ENCODE measurements around the gene BCKDHB.

Gene BCKDHB

DNA sequence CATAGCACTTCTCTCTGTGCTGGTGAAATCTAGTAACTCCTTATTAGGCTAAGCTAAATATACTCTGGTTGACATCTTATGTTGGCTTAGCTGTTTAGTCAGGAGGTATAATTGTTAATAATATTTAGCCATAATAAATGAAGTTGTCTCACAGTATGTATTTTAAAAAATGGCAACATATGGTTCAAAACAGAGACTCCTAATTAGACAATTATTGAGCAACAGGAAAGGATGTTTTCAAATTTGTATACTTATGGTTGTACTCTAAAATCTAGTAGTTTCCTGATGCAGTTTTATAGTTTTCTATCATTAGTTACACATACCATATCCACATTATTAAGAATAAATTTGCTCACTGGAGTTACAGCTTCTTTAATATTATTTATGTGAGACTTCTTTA is 150.2 kb downstream of the BCKDHB start:
- Histone ChIP-seq H3K79me1 (ENCODE audit: low read length) (no peaks in the 10 kb centered on the region), H3K4me2 (ENCODE audit: low read length) (no peak overlapping the region), H2BK12ac (ENCODE audit: low read length) (no peak overlapping the region), H2BK5ac (ENCODE audit: low read depth, low read length, poor library complexity) (no peak overlapping the region), H3K79me2 (ENCODE audit: control insufficient read depth, insufficient read depth, low read length, poor library complexity) (no peaks in the 10 kb centered on the region), H4K91ac (ENCODE audit: low read depth, low read length) (no peak overlapping the region), H2AK5ac (ENCODE audit: low read length) (no peak overlapping the region), H2AFZ (ENCODE audit: insufficient read depth, low read length, poor library complexity) (no peak overlapping the region), H3K23ac (ENCODE audit: low read length) (no peak overlapping the region), H3K18ac (ENCODE audit: low read length) (no peak overlapping the region), H3K4me1 (ENCODE audit: control insufficient read depth in 1 of 2, insufficient read depth in 2 of 2, low read length in 2 of 2) (no peaks in the 10 kb centered on the region), H4K8ac (ENCODE audit: low read depth, low read length) (no peak overlapping the region), H4K12ac (ENCODE audit: low read depth, low read length) (no peak overlapping the region), H3K9me3 (ENCODE audit: insufficient read depth, low read depth, low read length) (no peaks in the 10 kb centered on the region), H3K14ac (ENCODE audit: low read length) (no peak overlapping the region), H3K27ac (ENCODE audit: low read depth, low read length) (no peak overlapping the region), H3K9ac (ENCODE audit: low read length) (no peak overlapping the region), H3K27me3 (ENCODE audit: insufficient read depth, low read length) (no peaks in the 10 kb centered on the region), H3K36me3 (ENCODE audit: control insufficient read depth in 1 of 2, insufficient read depth in 2 of 2, low read length in 2 of 2) (peaks cover 0 to 2% of the 10 kb centered on the region in 2 experiments), H2BK120ac (ENCODE audit: insufficient read depth, low read length, poor library complexity) (no peak overlapping the region), H3K4me3 (ENCODE audit: low read depth, low read length) (no peak overlapping the region), H3K4ac (ENCODE audit: low read depth, low read length) (no peak overlapping the region)
- DNase-seq, result no peak

GRCh38 chr6:80259118-80259517 is 152.6 kb downstream of the BCKDHB start:
- no peak overlapping the region for H3K4me2 ChIP-seq (ENCODE audit: low read length)
- WGBS (ENCODE audit: extremely low coverage, insufficient coverage, insufficient read length), result no CpG with 5 or more reads among the region's 4 CpGs
- H3K18ac ChIP-seq (ENCODE audit: low read length), result no peak overlapping the region
- no peaks in the 10 kb centered on the region for H3K27me3 ChIP-seq (ENCODE audit: insufficient read depth, low read length)
- H3K4ac ChIP-seq (ENCODE audit: low read depth, low read length), result no peak overlapping the region
- no peak overlapping the region for H2AFZ ChIP-seq (ENCODE audit: insufficient read depth, low read length, poor library complexity)
- no peak overlapping the region for H2BK120ac ChIP-seq (ENCODE audit: insufficient read depth, low read length, poor library complexity)
- H3K79me2 ChIP-seq (ENCODE audit: control insufficient read depth, insufficient read depth, low read length, poor library complexity), result no peaks in the 10 kb centered on the region
- H2BK12ac ChIP-seq (ENCODE audit: low read length), result no peak overlapping the region
- H3K27ac ChIP-seq (ENCODE audit: low read depth, low read length), result no peak overlapping the region
- DNase-seq, result no peak
- no peaks in the 10 kb centered on the region for H3K9me3 ChIP-seq (ENCODE audit: insufficient read depth, low read depth, low read length)
- H4K91ac ChIP-seq (ENCODE audit: low read depth, low read length), result no peak overlapping the region
- H2AK5ac ChIP-seq (ENCODE audit: low read length), result no peak overlapping the region
- H3K23ac ChIP-seq (ENCODE audit: low read length), result no peak overlapping the region
- no peak overlapping the region for H3K14ac ChIP-seq (ENCODE audit: low read length)
- no peaks in the 10 kb centered on the region for H3K79me1 ChIP-seq (ENCODE audit: low read length)
- H4K8ac ChIP-seq (ENCODE audit: low read depth, low read length), result no peak overlapping the region
- peaks cover 0 to 2% of the 10 kb centered on the region in 2 experiments for H3K36me3 ChIP-seq (ENCODE audit: control insufficient read depth in 1 of 2, insufficient read depth in 2 of 2, low read length in 2 of 2)
- H4K12ac ChIP-seq (ENCODE audit: low read depth, low read length), result no peak overlapping the region
- no peak overlapping the region for H2BK5ac ChIP-seq (ENCODE audit: low read depth, low read length, poor library complexity)
- no peak overlapping the region for H3K9ac ChIP-seq (ENCODE audit: low read length)
- no peaks in the 10 kb centered on the region for H3K4me1 ChIP-seq (ENCODE audit: control insufficient read depth in 1 of 2, insufficient read depth in 2 of 2, low read length in 2 of 2)
- H3K4me3 ChIP-seq (ENCODE audit: low read depth, low read length), result no peak overlapping the region

DNA sequence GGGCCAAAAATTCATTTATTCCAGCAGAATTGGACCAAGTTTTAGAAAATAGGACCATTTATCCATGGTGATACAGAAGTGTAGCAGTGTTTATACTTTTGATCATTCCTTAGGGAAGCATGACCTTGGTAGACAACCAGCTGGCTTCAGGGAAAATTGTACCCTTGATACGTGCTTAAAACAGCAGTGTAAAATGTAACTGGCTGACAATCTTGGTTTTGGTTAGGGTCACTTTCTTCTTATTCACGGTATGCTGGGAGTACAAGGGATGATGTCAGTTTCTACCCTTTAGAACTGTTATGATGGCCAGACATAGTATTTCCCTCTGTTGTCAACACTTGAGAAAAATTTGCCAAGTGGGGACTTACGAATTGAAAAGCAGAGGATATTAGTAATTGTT is 157.1 kb downstream of the BCKDHB start:
- no peak overlapping the region for H4K8ac ChIP-seq (ENCODE audit: low read depth, low read length)
- WGBS (ENCODE audit: extremely low coverage, insufficient coverage, insufficient read length), result no CpG with 5 or more reads among the region's 3 CpGs

GRCh38 chr6:80268865-80269730 is 162.6 kb downstream of the BCKDHB start:
- Histone ChIP-seq H3K14ac (ENCODE audit: low read length) (no peak overlapping the region), H4K8ac (ENCODE audit: low read depth, low read length) (no peak overlapping the region), H4K91ac (ENCODE audit: low read depth, low read length) (no peak overlapping the region), H2BK12ac (ENCODE audit: low read length) (no peak overlapping the region), H2AK5ac (ENCODE audit: low read length) (no peak overlapping the region), H3K23ac (ENCODE audit: low read length) (no peak overlapping the region), H3K36me3 (ENCODE audit: control insufficient read depth in 1 of 2, insufficient read depth in 2 of 2, low read length in 2 of 2) (no peaks in the 10 kb centered on the region), H2BK120ac (ENCODE audit: insufficient read depth, low read length, poor library complexity) (no peak overlapping the region), H2AFZ (ENCODE audit: insufficient read depth, low read length, poor library complexity) (no peak overlapping the region), H3K4me3 (ENCODE audit: low read depth, low read length) (no peak overlapping the region), H3K18ac (ENCODE audit: low read length) (no peak overlapping the region), H3K79me2 (ENCODE audit: control insufficient read depth, insufficient read depth, low read length, poor library complexity) (no peaks in the 10 kb centered on the region), H3K27ac (ENCODE audit: low read depth, low read length) (no peak overlapping the region), H3K4me1 (ENCODE audit: control insufficient read depth in 1 of 2, insufficient read depth in 2 of 2, low read length in 2 of 2) (no peaks in the 10 kb centered on the region), H3K9ac (ENCODE audit: low read length) (no peak overlapping the region), H3K4ac (ENCODE audit: low read depth, low read length) (no peak overlapping the region), H3K79me1 (ENCODE audit: low read length) (no peaks in the 10 kb centered on the region), H2BK5ac (ENCODE audit: low read depth, low read length, poor library complexity) (no peak overlapping the region), H4K12ac (ENCODE audit: low read depth, low read length) (no peak overlapping the region), H3K4me2 (ENCODE audit: low read length) (no peak overlapping the region), H3K27me3 (ENCODE audit: insufficient read depth, low read length) (no peaks in the 10 kb centered on the region), H3K9me3 (ENCODE audit: insufficient read depth, low read depth, low read length) (no peaks in the 10 kb centered on the region)
- no peak for DNase-seq
- WGBS (ENCODE audit: extremely low coverage, insufficient coverage, insufficient read length), result no CpG with 5 or more reads among the region's 10 CpGs

More for the DNA sequence above, 157.1 kb downstream of the BCKDHB start:
- H4K91ac ChIP-seq (ENCODE audit: low read depth, low read length), result no peak overlapping the region
- H3K27me3 ChIP-seq (ENCODE audit: insufficient read depth, low read length), result no peaks in the 10 kb centered on the region
- no peak overlapping the region for H2BK5ac ChIP-seq (ENCODE audit: low read depth, low read length, poor library complexity)
- H3K23ac ChIP-seq (ENCODE audit: low read length), result no peak overlapping the region
- H2BK120ac ChIP-seq (ENCODE audit: insufficient read depth, low read length, poor library complexity), result no peak overlapping the region
- H2AFZ ChIP-seq (ENCODE audit: insufficient read depth, low read length, poor library complexity), result no peak overlapping the region
- H3K27ac ChIP-seq (ENCODE audit: low read depth, low read length), result no peak overlapping the region
- no peak overlapping the region for H3K18ac ChIP-seq (ENCODE audit: low read length)
- H3K36me3 ChIP-seq (ENCODE audit: control insufficient read depth in 1 of 2, insufficient read depth in 2 of 2, low read length in 2 of 2), result peaks cover 0 to 2% of the 10 kb centered on the region in 2 experiments
- no peak overlapping the region for H3K4ac ChIP-seq (ENCODE audit: low read depth, low read length)
- no peaks in the 10 kb centered on the region for H3K79me2 ChIP-seq (ENCODE audit: control insufficient read depth, insufficient read depth, low read length, poor library complexity)
- H2BK12ac ChIP-seq (ENCODE audit: low read length), result no peak overlapping the region
- H3K4me1 ChIP-seq (ENCODE audit: control insufficient read depth in 1 of 2, insufficient read depth in 2 of 2, low read length in 2 of 2), result no peaks in the 10 kb centered on the region
- no peak overlapping the region for H2AK5ac ChIP-seq (ENCODE audit: low read length)
- H3K9me3 ChIP-seq (ENCODE audit: insufficient read depth, low read depth, low read length), result no peaks in the 10 kb centered on the region
- DNase-seq, result no peak
- H3K4me3 ChIP-seq (ENCODE audit: low read depth, low read length), result no peak overlapping the region
- H3K4me2 ChIP-seq (ENCODE audit: low read length), result no peak overlapping the region
- H3K14ac ChIP-seq (ENCODE audit: low read length), result no peak overlapping the region
- no peaks in the 10 kb centered on the region for H3K79me1 ChIP-seq (ENCODE audit: low read length)
- no peak overlapping the region for H4K12ac ChIP-seq (ENCODE audit: low read depth, low read length)
- no peak overlapping the region for H3K9ac ChIP-seq (ENCODE audit: low read length)
